Esophagus squamous epithelium (tissue), 5 donors: ENCODE measurements around the gene MRGPRX2. TPM values are rescaled to one million over a fixed set of nuclear protein-coding genes. Genes with fewer than 3 reads are reported as not detected.

Source experiments
- DNase-seq: peaks from one replicate; lab custom pipeline; 2025; lab: John Stamatoyannopoulos, UW
- H3K27ac ChIP-seq, 4 donors: fragments of 200-600 bp; sonication (generic); one replicate each; pipeline ENCODE4 v1.5.1; 2016 to 2019; ENCODE audit warnings: mild to moderate bottlenecking in 1 of 4
- H3K27me3 ChIP-seq, 4 donors: fragments of 200-600 bp; sonication (generic); 1 replicate in 3 of 4; 2 replicates in 1 of 4; pipeline versions ENCODE4 v1.5.1 to v1.6.0; 2017 to 2021; ENCODE audit warnings: antibody characterized with exemption in 1 of 4
- H3K36me3 ChIP-seq, 3 donors: fragments of 200-600 bp; sonication (generic); one replicate each; pipeline ENCODE4 v1.5.1; 2016 to 2019
- H3K4me1 ChIP-seq, 3 donors: fragments of 200-600 bp; sonication (generic); one replicate each; pipeline ENCODE4 v1.5.1; 2017 to 2019
- H3K4me3 ChIP-seq, 4 donors: fragments of 200-600 bp; sonication (generic); 1 replicate in 3 of 4; 2 replicates in 1 of 4; pipeline ENCODE4 v1.5.1; 2016 to 2019; ENCODE audit warnings: mild to moderate bottlenecking in 2 of 4, moderate library complexity in 1 of 4
- H3K9me3 ChIP-seq, 3 donors: fragments of 200-600 bp; sonication (generic); one replicate each; pipeline ENCODE4 v1.5.1; 2016 to 2019
- POLR2A ChIP-seq, 4 donors: fragments of 450-650 bp; IDR thresholded peaks; one replicate each; pipeline ENCODE4 v1.6.1; 2017; ENCODE audit warnings: antibody characterized with exemption in 4 of 4, mild to moderate bottlenecking in 4 of 4, moderate library complexity in 3 of 4
- WGBS, 2 donors: methylation state at CpG; one replicate each; pipeline ENCODE4 v1.1.5; 2018; 5-methylcytosine and 5-hydroxymethylcytosine counted together
- intact Hi-C: fragments of 100-400 bp; cut with DNase I; formaldehyde crosslinking; loops from one replicate; pipeline ENCODE4 v1.15.0; 2022
- total RNA-seq, 4 donors: library from RNA; depleted of rRNA; stranded (reverse); fragments of >200 nt; gene quantifications; one replicate each; pipeline ENCODE4 v1.1.0, GENCODE V29; 2016
- TF ChIP-seq, protein P1 (sequence below), 6 experiments: fragments of 450-650 bp in 4 of 6; fragments of 200-600 bp in 2 of 6; sonication (generic) in 2 of 6; IDR thresholded peaks; one replicate each; pipeline ENCODE4 v1.5.1; 2016 to 2019; ENCODE audit warnings: antibody characterized with exemption in 6 of 6, mild to moderate bottlenecking in 4 of 6, moderate library complexity in 4 of 6
- donor health status: DM: yes; HTN: yes; CAD: no.

MRGPRX2 gene
- total RNA-seq, 4 donors from 2014 or later = 0.19 TPM; not detected in 3

DNA sequence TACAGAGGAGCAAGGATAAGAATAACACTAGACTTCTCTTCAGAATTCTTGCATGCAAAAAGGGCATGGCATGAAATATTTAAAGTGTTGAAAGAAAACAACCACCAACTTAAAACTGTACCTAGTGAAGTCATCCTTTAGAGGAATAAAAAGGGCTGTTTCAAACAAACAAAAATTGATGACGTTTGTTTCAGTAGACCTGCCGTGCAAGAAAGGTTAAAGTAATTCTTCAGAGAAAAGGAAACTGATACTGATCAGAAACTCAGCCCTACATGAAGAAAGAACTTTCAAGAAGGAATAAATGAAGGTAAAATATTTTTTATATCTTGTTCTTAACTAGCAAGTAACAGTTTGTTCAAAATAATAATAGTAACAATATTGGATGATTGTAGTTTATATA, 27.5 kb downstream of the MRGPRX2 start:
- 41 to 52% methylated on average over 2 of the region's 2 CpGs for WGBS, 2 donors
- TF ChIP-seq, protein P1, sequence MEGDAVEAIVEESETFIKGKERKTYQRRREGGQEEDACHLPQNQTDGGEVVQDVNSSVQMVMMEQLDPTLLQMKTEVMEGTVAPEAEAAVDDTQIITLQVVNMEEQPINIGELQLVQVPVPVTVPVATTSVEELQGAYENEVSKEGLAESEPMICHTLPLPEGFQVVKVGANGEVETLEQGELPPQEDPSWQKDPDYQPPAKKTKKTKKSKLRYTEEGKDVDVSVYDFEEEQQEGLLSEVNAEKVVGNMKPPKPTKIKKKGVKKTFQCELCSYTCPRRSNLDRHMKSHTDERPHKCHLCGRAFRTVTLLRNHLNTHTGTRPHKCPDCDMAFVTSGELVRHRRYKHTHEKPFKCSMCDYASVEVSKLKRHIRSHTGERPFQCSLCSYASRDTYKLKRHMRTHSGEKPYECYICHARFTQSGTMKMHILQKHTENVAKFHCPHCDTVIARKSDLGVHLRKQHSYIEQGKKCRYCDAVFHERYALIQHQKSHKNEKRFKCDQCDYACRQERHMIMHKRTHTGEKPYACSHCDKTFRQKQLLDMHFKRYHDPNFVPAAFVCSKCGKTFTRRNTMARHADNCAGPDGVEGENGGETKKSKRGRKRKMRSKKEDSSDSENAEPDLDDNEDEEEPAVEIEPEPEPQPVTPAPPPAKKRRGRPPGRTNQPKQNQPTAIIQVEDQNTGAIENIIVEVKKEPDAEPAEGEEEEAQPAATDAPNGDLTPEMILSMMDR (IDR thresholded peaks at IDR 0.05) = no peak
- no peak for TF ChIP-seq POLR2A (IDR thresholded peaks at IDR 0.05)
- peaks cover 0 to 6% (median 0%) of the 10 kb centered on the region in 3 donors for H3K4me1 ChIP-seq
- no peaks in the 10 kb centered on the region for H3K36me3 ChIP-seq
- peaks cover 0 to 3% (median 0%) of the 10 kb centered on the region in 4 donors for H3K27me3 ChIP-seq
- H3K9me3 ChIP-seq = no peaks in the 10 kb centered on the region
- no peak overlapping the region for H3K4me3 ChIP-seq
- no peak overlapping the region for H3K27ac ChIP-seq
- no peak for DNase-seq
- intact Hi-C loops = no loop called here

DNA sequence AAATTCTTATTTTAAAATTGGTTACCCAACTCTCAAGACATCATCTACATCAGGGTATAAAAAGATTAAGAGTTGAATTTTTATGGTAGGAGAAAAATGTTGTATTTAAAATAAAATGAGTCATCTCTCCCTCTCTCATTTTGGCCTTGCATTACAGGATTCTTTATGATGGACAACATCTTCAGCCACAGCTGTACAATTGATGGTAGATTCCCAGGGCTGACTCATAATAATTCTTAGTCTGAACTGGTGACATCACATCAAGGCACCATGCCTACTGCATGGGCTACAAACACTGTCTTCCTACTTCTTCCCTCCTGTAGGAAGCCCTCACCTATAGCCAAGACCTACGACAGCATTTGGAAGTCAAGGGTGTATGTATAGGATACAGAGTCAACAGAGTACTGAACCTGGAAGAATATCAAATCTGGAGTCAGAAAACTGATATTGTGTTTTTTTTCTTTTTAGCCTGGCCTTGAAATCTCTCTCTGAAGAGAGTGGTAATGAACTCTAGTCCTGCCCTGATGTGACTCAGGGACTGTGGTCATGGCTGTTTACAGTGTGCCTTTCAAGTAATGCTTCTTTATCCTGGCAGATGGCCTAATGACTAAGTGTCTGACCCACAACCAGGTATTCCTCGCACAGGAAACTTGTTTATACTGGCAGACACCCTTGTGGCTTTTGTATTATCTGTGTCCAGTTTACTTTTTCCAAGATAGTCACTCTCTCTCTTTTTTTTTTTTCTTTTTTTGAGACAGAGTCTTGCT, 32.5 kb downstream of the MRGPRX2 start:
- intact Hi-C loops = no loop called here

DNA sequence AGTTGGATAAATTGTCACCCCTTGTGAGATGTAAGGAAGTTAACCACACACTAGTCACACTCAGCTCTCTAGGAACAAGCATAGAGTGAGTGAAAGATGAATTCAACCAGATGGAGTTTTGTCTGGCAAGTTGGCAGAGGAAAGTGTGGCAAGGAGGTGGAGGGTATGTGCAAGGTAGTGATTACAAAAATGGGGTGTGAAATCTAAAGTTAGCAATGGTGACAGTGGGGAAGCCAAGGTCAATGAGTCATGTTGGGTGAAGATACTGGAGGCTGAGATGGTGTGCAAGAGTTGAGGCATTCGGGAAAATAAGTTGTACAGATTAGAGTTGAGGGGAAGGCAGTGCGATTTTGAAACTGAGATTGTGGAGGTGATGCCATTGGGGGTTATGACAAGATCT, 33.7 kb downstream of the MRGPRX2 start:
- no peaks in the 10 kb centered on the region for H3K9me3 ChIP-seq
- H3K4me3 ChIP-seq = no peak overlapping the region
- no peaks in the 10 kb centered on the region for H3K36me3 ChIP-seq
- peaks cover 0 to 6% (median 0%) of the 10 kb centered on the region in 4 donors for H3K27me3 ChIP-seq
- no peak for DNase-seq
- intact Hi-C loops = no loop called here
- H3K27ac ChIP-seq = no peak overlapping the region
- peaks cover 0 to 6% (median 0%) of the 10 kb centered on the region in 3 donors for H3K4me1 ChIP-seq
- TF ChIP-seq POLR2A (IDR thresholded peaks at IDR 0.05) = no peak
- TF ChIP-seq, protein P1 (IDR thresholded peaks at IDR 0.05) = no peak
- 74 to 82% methylated on average over 2 of the region's 2 CpGs for WGBS, 2 donors

More for the DNA sequence above, 32.5 kb downstream of the MRGPRX2 start:
- peaks cover 0 to 6% (median 0%) of the 10 kb centered on the region in 3 donors for H3K4me1 ChIP-seq
- H3K4me3 ChIP-seq = no peak overlapping the region
- peaks cover 0 to 6% (median 0%) of the 10 kb centered on the region in 4 donors for H3K27me3 ChIP-seq
- H3K36me3 ChIP-seq = no peaks in the 10 kb centered on the region
- DNase-seq = no peak
- WGBS, 2 donors = 27 to 33% methylated on average over 2 of the region's 2 CpGs
- no peaks in the 10 kb centered on the region for H3K9me3 ChIP-seq
- TF ChIP-seq, protein P1 (IDR thresholded peaks at IDR 0.05) = no peak
- TF ChIP-seq POLR2A (IDR thresholded peaks at IDR 0.05) = no peak
- peak overlapping the region in 3 of 4 donors; percentile 24 to 80 (median 71) for H3K27ac ChIP-seq

DNA sequence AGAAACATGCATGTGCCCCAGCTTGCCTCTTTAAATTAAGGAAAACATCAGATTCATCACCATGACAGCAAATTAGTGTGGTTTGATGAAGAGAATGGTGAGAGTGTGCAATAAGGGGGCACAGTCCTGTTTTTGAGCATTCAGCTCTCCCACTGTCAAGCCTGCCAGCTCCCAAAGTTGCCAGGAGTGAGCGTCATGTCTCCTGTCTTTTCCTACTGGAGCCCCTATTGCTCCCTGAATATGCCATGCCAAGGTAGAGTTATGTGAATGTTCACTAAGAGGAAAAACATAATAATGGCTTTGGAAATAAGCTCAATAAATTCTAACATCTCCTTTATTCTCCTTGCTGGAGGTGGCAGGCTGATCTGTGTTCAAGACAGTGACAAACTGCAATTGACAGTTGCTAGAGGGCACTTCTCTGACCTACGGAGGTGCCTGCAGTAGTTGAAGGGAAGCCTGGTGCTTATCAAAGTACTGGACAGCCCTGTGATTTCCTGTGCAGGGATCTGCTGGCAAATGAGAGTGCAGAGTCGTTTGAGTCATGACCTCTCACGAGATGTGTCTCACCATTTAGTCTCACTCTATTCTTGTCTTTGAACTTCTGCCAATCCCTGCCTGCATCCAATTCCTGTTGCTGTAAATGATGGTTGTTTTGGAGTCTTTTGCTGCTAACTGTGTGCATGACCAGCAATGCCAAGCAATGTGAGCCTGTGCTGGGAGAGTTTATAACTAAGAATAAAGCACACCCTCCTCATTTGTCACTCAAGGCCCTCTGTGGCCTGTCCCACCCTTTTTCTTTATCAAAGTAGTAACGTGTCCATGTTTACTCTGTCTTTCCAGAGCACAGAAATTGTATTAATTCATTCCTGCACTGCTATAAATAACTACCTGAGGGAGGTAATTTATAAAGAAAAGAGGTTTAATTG, 34.8 kb downstream of the MRGPRX2 start:
- WGBS, 2 donors = 27 to 28% methylated on average over 5 of the region's 5 CpGs
- intact Hi-C loops = no loop called here
- peaks cover 0 to 6% (median 0%) of the 10 kb centered on the region in 4 donors for H3K27me3 ChIP-seq
- no peak for TF ChIP-seq POLR2A (IDR thresholded peaks at IDR 0.05)
- TF ChIP-seq, protein P1 (IDR thresholded peaks at IDR 0.05) = no peak
- no peak overlapping the region for H3K27ac ChIP-seq
- H3K9me3 ChIP-seq = no peaks in the 10 kb centered on the region
- peaks cover 0 to 6% (median 0%) of the 10 kb centered on the region in 3 donors for H3K4me1 ChIP-seq
- no peak overlapping the region for H3K4me3 ChIP-seq
- no peak for DNase-seq
- no peaks in the 10 kb centered on the region for H3K36me3 ChIP-seq
